CD1c-positive myeloid dendritic cell (primary cell): Measurements from ENCODE around the gene CX3CR1.
"Not testable (repeated sequence)": the region's sequence is repeated elsewhere in the genome, so short reads cannot be mapped to it uniquely, and the experiment has no call there.

Source experiments
- DNase-seq: peaks from one replicate; pipeline ENCODE4 v3.0.0-alpha.2; 2016; ENCODE audit errors: extremely low spot score

CX3CR1 gene, protein sequence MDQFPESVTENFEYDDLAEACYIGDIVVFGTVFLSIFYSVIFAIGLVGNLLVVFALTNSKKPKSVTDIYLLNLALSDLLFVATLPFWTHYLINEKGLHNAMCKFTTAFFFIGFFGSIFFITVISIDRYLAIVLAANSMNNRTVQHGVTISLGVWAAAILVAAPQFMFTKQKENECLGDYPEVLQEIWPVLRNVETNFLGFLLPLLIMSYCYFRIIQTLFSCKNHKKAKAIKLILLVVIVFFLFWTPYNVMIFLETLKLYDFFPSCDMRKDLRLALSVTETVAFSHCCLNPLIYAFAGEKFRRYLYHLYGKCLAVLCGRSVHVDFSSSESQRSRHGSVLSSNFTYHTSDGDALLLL

DNA sequence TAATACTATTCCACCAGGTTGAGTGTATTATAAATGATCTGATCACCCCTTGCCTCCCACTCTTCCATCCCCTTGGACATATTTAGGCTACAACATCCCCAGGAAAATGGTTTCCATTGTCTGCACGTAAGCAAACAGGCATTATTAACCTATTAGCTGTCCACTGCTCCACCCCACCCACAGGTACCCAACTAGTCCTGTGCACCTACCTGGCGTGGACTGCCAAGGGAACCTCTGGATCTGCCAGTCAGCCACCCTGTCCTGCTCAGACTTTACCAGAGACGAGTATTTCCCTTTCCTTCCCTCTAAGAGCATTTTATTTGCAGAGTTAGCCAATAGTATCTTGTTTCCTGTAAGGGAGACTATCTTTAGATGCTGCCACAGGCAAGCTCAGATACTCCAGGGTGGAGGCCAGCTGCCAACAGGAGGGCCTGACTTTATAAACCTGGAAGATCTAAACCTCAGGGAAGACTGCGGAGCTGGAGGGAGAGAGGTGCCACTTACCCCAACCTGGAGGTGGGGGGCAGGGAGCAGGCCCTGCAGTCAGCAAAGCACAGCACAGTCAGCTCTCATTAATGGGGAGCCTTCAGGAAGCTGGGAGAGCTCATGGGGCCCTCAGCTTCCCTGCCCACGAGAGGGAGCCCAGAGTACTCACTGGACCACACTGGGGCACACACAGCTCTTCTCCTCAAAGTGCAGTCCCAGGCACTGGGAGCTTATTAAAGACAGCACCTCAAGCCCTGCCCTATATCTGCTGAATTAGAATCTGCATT lies at the start of gene CX3CR1:
Gene CX3CR1 (minus strand): TSS at position 292 of the 773 bp plus-strand sequence. CDS start 13,527 bp downstream, outside the sequence.
- DNase-seq, result no peak

- DNase-seq, result no peak
Measured at GRCh38 chr3:39329493-39329892, 49.7 kb upstream of the CX3CR1 start, which contains the start of gene CCR8. TSS of gene CCR8 (plus strand) at chr3:39329709. CDS start at chr3:39332332, 2,623 bp downstream.

GRCh38 chr3:39327746-39328349 lies 48.0 kb upstream of the CX3CR1 start:
- DNase-seq, result no peak

DNA sequence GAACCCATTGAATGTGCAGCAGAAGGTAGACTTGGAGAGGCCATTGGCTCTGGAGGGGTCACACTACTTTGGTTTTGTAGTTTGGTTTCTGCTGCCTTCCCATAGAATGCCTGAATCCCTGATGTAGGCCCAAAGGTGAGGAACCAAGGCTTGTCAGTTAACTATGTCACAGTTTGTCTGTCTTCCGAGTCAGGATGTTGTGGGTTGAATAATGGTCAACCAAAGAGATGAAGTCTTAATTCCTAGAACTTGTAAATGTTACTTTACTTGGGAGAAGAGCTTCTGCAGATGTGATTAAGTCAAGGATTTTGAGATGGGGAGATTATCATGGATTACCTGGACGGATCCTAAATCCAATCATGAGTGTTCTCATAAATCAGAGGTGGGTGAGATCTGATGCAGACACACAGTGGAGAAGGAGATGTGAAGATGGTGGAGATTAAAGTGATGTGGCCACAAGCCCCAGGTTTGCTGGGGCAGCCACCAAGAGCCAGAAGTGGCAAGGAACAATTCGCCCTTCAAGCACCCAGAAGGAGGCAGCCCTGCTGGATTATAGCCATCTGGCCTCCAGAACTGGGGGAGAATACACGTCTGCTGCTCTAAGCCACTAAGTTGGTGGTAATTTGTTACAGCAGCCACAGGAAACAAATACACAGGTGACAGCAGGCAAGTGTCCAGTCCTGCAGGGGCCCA lies 47.4 kb upstream of the CX3CR1 start:
- DNase-seq, result no peak

GRCh38 chr3:39325236-39325635 lies 45.4 kb upstream of the CX3CR1 start:
- no peak for DNase-seq

DNA sequence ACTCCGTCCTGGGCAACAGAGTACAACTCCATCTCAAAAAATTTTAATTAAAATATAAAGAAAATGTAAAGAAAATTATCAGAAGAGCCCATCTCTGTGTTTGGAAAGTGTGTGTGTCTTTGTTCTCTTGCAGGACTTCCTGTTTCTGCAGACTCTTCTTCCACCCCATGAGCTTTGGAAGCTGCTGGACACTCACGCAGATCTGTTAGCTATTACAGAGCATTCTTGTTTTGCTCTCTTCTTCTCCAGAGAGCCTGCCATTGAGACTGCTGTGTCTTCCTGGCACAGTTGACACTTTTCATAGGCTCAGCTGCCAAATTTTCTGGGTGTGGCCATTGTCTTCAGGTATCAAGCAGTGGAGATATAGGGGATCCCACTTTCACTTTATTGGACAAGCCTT lies 43.7 kb upstream of the CX3CR1 start:
- DNase-seq, result no peak

GRCh38 chr3:39322936-39323335 lies 43.1 kb upstream of the CX3CR1 start:
- DNase-seq, result no peak

DNA sequence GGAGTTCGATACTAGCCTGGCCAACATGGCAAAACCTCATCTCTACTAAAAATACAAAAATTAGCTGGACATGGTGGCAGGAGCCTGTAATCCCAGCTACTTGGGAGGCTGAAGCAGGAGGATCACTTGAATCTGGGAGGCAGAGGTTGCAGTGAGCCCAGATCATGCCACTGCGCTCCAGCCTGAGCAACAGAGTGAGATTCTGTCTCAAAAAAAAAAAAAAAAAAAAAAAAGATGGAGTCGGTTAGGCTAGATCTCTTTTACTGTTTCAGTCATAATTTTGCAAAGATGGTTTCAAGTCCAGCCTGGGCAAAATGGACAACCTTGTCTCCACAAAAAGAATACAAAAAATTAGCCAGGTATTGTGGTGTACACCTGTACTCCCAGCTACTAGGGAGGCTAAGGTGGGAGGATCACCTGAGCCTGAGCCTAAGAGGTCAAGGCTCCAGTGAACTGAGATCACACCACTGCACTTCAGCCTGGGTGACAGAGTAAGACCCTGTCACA lies 42.4 kb upstream of the CX3CR1 start:
- not testable (repeated sequence) for DNase-seq

DNA sequence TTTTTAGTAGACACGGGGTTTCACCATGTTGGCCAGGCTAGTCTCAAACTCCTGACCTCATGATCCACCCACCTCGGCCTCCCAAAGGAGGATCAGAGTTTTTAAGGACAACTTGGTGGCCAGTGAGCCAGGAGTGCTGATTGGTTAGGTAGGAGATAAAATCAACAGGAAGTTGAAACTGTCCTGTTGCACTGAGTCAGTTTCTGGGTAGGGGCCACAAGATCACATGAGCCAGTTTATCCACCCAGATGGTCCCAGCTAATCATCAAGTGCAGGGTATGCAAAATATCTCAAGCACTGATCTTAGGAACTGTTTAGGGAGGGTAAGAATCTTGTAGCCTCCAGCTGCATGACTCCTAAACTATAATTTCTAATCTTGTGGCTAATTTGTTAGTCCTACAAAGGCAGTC lies 41.7 kb upstream of the CX3CR1 start:
- DNase-seq, result not testable (repeated sequence)

DNA sequence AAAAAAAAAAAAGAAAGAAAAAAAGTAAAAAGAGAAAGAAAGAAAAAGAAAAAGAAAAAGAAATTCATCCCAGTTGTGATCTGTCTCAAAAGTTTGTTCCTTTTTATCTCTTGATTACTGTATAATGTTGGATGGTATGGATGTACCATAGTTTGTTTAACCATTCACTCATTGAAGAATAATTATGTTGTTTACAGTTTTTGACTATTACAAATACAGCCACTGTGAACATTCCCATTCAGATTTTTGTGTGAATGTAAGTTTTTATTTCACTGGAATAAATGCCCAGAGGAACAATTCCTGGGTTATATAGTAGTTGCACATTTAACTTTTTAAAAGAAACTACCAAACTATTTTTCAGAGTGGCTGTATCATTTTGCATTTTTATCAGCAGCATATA lies 39.4 kb upstream of the CX3CR1 start:
- DNase-seq, result no peak

- no peak for DNase-seq
Measured at GRCh38 chr3:39318301-39318700, 38.5 kb upstream of the CX3CR1 start.

DNA sequence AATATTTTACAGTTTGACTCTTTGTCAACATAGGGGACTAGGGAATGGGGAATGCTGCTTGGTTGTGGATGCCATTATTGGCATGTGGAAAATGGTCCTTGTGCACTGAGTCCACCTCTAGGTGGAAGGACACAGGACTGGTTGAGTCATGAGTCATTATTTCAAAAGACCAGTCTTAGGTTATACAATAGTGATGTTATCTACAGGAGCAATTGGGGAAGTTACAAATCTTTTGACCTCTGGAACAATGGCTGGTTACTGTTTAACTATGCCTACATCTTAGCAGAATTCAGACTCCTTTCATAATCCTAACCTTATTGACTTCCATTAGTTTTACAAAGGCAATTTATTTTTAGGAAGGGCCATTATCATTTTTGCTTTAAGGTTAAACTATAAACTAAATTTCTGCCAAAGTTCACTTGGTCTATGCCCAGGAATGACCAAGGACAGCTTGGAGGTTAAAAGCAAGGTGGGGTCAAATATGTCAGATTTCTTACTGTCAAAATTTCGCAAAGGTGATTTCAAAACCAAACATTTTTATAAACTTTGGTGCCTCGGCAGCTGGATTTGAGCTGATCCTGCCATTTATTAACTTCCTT lies 37.8 kb upstream of the CX3CR1 start:
- peak; percentile 44 for DNase-seq

DNA sequence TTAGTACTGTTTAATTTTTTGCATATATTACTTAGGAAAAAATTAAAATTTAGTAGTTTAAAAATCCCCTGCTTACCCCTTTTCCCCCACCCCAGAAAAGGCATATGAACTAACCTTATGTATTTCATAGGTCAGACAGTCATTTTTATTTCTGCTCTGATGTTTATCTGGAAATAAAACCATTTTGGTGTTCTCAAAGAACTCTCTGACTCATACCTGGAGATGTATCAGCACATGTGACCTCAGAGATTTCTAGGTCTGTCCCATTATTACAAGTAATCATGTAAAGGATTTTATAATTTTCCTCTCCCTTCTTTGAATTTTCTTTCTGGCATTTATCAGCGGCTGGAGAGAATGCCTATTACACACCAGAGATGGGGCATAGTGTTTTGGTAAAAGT lies 35.6 kb upstream of the CX3CR1 start:
- no peak for DNase-seq

DNA sequence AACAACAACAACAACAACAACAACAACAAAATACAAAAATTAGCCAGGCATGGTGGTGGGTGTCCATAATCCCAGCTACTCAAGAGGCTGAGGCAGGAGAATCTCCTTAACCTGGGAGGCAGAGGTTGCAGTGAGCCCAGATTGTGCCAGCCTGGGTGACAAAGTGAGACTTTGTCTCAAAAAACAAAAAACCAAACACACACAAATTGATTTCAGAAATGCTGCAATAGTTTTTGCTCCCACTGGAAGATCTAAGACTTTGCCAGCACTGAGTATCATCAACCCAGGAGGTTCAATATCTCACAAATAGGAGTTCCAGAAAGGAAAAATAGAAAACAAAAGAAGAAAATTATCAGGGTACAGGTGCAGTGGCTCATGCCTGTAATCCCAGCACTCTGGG lies 33.5 kb upstream of the CX3CR1 start:
- DNase-seq, result no peak

GRCh38 chr3:39302178-39302577 lies 22.3 kb upstream of the CX3CR1 start:
- DNase-seq, result no peak

GRCh38 chr3:39299279-39299678 lies 19.4 kb upstream of the CX3CR1 start:
- DNase-seq, result no peak

GRCh38 chr3:39296197-39297077 lies 16.6 kb upstream of the CX3CR1 start:
- no peak for DNase-seq

GRCh38 chr3:39295184-39295775 lies 15.4 kb upstream of the CX3CR1 start:
- no peak for DNase-seq

GRCh38 chr3:39294446-39295183 lies 14.8 kb upstream of the CX3CR1 start:
- no peak for DNase-seq
